Activated T-cell treated with anti-CD3 and anti-CD28 coated beads, Interleukin-2, amount 50 U/mL, for 1 hour (primary cell): Measurements from ENCODE around the gene DNMBP.
A peak's percentile ranks its signal among the peaks of the same experiment; 100 is the strongest.
"Not testable (repeated sequence)": the region's sequence is repeated elsewhere in the genome, so short reads cannot be mapped to it uniquely, and the experiment has no call there.

Experiments used
- DNase-seq: peaks from one replicate; pipeline ENCODE4 v3.0.0-alpha.2; 2020

The DNMBP gene

GRCh38 chr10:99912041-99912440 is 97.7 kb downstream of the DNMBP start:
- no peak for DNase-seq

- DNase-seq = no peak
Observed at GRCh38 chr10:99908512-99908911, 101.2 kb downstream of the DNMBP start.

- DNase-seq = no peak
Observed at GRCh38 chr10:99906470-99906869, 103.3 kb downstream of the DNMBP start.

- DNase-seq = no peak
Observed at GRCh38 chr10:99905971-99906370, 103.8 kb downstream of the DNMBP start.

- DNase-seq = no peak
Observed at GRCh38 chr10:99895867-99896266, 113.9 kb downstream of the DNMBP start.

- not testable (repeated sequence) for DNase-seq
Observed at GRCh38 chr10:99895066-99895465, 114.7 kb downstream of the DNMBP start.

- DNase-seq = no peak
Observed at GRCh38 chr10:99894613-99895012, 115.1 kb downstream of the DNMBP start.

- no peak for DNase-seq
Observed at GRCh38 chr10:99888622-99889021, 121.1 kb downstream of the DNMBP start.

- DNase-seq = no peak
Observed at GRCh38 chr10:99883523-99883922, 126.2 kb downstream of the DNMBP start.

- no peak for DNase-seq
Observed at GRCh38 chr10:99881371-99881770, 128.4 kb downstream of the DNMBP start.

- DNase-seq = no peak
Observed at GRCh38 chr10:99880080-99880835, 129.5 kb downstream of the DNMBP start.

GRCh38 chr10:99875473-99875872 is 134.3 kb downstream of the DNMBP start:
- no peak for DNase-seq

GRCh38 chr10:99874341-99875085 is 135.2 kb downstream of the DNMBP start:
- DNase-seq = no peak

- no peak for DNase-seq
Observed at GRCh38 chr10:99873846-99874245, 135.9 kb downstream of the DNMBP start.

GRCh38 chr10:99872367-99873162 is 137.2 kb downstream of the DNMBP start:
- DNase-seq = no peak

- DNase-seq = peak; percentile 35
Observed at GRCh38 chr10:99870123-99870730, 139.5 kb downstream of the DNMBP start.

- DNase-seq = no peak
Observed at GRCh38 chr10:99869581-99870122, 140.1 kb downstream of the DNMBP start.

GRCh38 chr10:99867250-99867649 is 142.5 kb downstream of the DNMBP start:
- DNase-seq = not testable (repeated sequence)

- DNase-seq = not testable (repeated sequence)
Observed at GRCh38 chr10:99863535-99864240, 146.1 kb downstream of the DNMBP start.

- DNase-seq = no peak
Observed at GRCh38 chr10:99860466-99860865, 149.3 kb downstream of the DNMBP start.

GRCh38 chr10:99859585-99859984 is 150.2 kb downstream of the DNMBP start:
- DNase-seq = no peak

- no peak for DNase-seq
Observed at GRCh38 chr10:99858849-99859248, 150.9 kb downstream of the DNMBP start.
